ENCODE results near the gene CSF2RB.

GRCh38 chr22:36977947-36978660 is 64.7 kb downstream of the CSF2RB start:
- no peak for TF ChIP-seq POLR2A (IDR thresholded peaks at IDR 0.05)
- peak; percentile 91 to 96 (median 95) for TF ChIP-seq CTCF (IDR thresholded peaks at IDR 0.05)
